Adrenal gland (tissue), 12 donors: ENCODE measurements around the gene ACSF2. TPM values are rescaled to one million over a fixed set of nuclear protein-coding genes. Genes with fewer than 3 reads are reported as not detected.
A peak's percentile ranks its signal among the peaks of the same experiment; 100 is the strongest.

ENCODE experiments used
- DNase-seq, 7 donors: peaks; one replicate each; pipeline ENCODE4 v3.0.0-alpha.2; 2019 to 2020
- H3K27ac ChIP-seq, 5 donors: fragments of 200-600 bp; sonication (generic) in 4 of 5; 1 replicate in 3 of 5; 2 replicates in 2 of 5; pipeline versions ENCODE4 v1.5.1 to v1.8.0; 2016 to 2020; ENCODE audit warnings: mild to moderate bottlenecking in 1 of 5
- H3K27me3 ChIP-seq: fragments of 200-600 bp; 2 replicates; pipeline ENCODE4 v1.8.0; 2021
- H3K36me3 ChIP-seq, 2 donors: fragments of 200-600 bp; replicated peaks in 1 of 2; 1 replicate in 1 of 2; 2 replicates in 1 of 2; pipeline versions ENCODE4 v1.5.1 to v1.8.0; 2018 to 2022
- H3K4me1 ChIP-seq, 2 donors: fragments of 200-600 bp; replicated peaks in 1 of 2; 1 replicate in 1 of 2; 2 replicates in 1 of 2; pipeline versions ENCODE4 v1.5.1 to v1.8.0; 2018 to 2021
- H3K4me3 ChIP-seq, 4 donors: fragments of 200-600 bp; sonication (generic) in 3 of 4; one replicate each; pipeline ENCODE4 v1.5.1; 2016 to 2018
- H3K9me3 ChIP-seq, 3 donors: fragments of 200-600 bp; sonication (generic) in 1 of 3; replicated peaks in 1 of 3; 1 replicate in 2 of 3; 2 replicates in 1 of 3; pipeline versions ENCODE4 v1.5.1 to v1.8.0; 2016 to 2021
- POLR2A ChIP-seq, 2 donors: fragments of 450-650 bp; IDR thresholded peaks; one replicate each; pipeline ENCODE4 v1.6.1; 2017; ENCODE audit warnings: antibody characterized with exemption in 2 of 2, mild to moderate bottlenecking in 2 of 2, moderate library complexity in 1 of 2
- WGBS, 4 donors: extraction: QIAGEN DNeasy Blood & Tissue Kit in 2 of 4; methylation state at CpG; one replicate each; pipeline versions ENCODE4 v1.1.5 to v1.1.7; 2013 to 2017; 5-methylcytosine and 5-hydroxymethylcytosine counted together
- intact Hi-C, 2 donors: fragments of 100-400 bp; cut with DNase I; formaldehyde crosslinking; loops; one replicate each; pipeline versions ENCODE4 v1.14.1 to v1.15.0; 2022 to 2023
- polyA plus RNA-seq, 3 donors: library from polyadenylated mRNA; stranded (reverse); fragments of 200-250 nt in 2 of 3; fragments of 350-450 nt in 1 of 3; fragmentation: Illumina TruSeq in 1 of 3; extraction: RNeasy Lipid Tissue Mini Kit (QIAGEN cat#74804) in 1 of 3; gene quantifications; one replicate each; pipeline ENCODE4 v1.2.3, GENCODE V29; 2013 to 2014
- total RNA-seq, 9 donors: library from RNA; depleted of rRNA in 4 of 9; stranded (reverse); fragments of >200 nt in 4 of 9; fragments of 120-200 nt in 1 of 9; fragmentation: NEBNext Ultra II Directional in 1 of 9; extraction: Animal tissue kit (Norgen Biotek cat#: 25700) in 1 of 9; gene quantifications; one replicate each; pipeline versions ENCODE4 v1.1.0 to v1.2.4, GENCODE V29; 2013 to 2023
- TF ChIP-seq, protein P1 (sequence below), 6 experiments: fragments of 450-650 bp in 4 of 6; fragments of 200-600 bp in 2 of 6; sonication (generic) in 1 of 6; IDR thresholded peaks; 1 replicate in 5 of 6; 2 replicates in 1 of 6; pipeline versions ENCODE4 v1.5.1 to v1.8.0; 2016 to 2021; ENCODE audit warnings: antibody characterized with exemption in 6 of 6, mild to moderate bottlenecking in 2 of 6, moderate library complexity in 1 of 6
- donor health status: healthy with polysubstance abuse.
- donor health status: Bipolar disorder and iron deficiency.
- donor health status: DM: yes; HTN: yes; CAD: no.
- donor health status: DM: no; HTN: no; CAD: no.
- donor health status: DM: no; HTN: no; CAD: no.
- donor health status: DM: yes; HTN: yes; CAD: no.

ACSF2 gene
- total and polyA plus RNA-seq, 12 donors = 92.1 to 434 (median 196) TPM

DNA sequence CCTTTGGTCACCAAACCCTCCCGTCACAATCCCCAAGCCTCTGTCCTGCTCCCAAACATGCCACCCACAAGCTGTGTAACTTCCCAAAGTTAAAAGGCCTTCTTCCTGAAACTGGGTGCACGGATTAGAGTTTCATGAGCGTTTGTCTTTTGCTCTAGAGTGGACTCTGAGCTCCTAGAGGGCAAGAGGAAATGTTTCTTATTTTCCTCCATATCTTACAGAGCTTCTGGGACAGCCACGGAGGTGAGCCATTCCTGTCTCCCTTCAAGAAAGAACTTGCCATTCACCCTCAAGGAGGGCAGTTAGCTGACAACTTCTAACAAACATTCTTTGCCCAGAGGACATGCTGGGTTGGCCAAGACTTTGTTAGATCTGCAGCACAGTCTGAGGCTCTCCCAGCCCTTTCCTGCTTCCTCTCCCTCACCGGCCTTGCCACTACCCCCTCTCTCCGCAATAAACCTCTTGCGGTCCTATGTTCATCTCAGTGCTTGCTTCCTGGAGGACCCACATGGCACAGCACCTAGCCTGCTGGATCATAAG, 79.6 kb downstream of the ACSF2 start:
- H3K4me3 ChIP-seq = no peak overlapping the region
- H3K9me3 ChIP-seq = no peaks in the 10 kb centered on the region
- TF ChIP-seq, protein P1, sequence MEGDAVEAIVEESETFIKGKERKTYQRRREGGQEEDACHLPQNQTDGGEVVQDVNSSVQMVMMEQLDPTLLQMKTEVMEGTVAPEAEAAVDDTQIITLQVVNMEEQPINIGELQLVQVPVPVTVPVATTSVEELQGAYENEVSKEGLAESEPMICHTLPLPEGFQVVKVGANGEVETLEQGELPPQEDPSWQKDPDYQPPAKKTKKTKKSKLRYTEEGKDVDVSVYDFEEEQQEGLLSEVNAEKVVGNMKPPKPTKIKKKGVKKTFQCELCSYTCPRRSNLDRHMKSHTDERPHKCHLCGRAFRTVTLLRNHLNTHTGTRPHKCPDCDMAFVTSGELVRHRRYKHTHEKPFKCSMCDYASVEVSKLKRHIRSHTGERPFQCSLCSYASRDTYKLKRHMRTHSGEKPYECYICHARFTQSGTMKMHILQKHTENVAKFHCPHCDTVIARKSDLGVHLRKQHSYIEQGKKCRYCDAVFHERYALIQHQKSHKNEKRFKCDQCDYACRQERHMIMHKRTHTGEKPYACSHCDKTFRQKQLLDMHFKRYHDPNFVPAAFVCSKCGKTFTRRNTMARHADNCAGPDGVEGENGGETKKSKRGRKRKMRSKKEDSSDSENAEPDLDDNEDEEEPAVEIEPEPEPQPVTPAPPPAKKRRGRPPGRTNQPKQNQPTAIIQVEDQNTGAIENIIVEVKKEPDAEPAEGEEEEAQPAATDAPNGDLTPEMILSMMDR (IDR thresholded peaks at IDR 0.05) = no peak
- no peak for TF ChIP-seq POLR2A (IDR thresholded peaks at IDR 0.05)
- DNase-seq = no peak
- intact Hi-C loops = no loop called here
- H3K36me3 ChIP-seq = no peaks in the 10 kb centered on the region
- no peaks in the 10 kb centered on the region for H3K27me3 ChIP-seq
- 69 to 86% (median 81%) methylated on average over 7 of the region's 7 CpGs for WGBS, 4 donors
- peaks cover 15 to 16% of the 10 kb centered on the region in 2 donors for H3K4me1 ChIP-seq
- no peak overlapping the region for H3K27ac ChIP-seq

DNA sequence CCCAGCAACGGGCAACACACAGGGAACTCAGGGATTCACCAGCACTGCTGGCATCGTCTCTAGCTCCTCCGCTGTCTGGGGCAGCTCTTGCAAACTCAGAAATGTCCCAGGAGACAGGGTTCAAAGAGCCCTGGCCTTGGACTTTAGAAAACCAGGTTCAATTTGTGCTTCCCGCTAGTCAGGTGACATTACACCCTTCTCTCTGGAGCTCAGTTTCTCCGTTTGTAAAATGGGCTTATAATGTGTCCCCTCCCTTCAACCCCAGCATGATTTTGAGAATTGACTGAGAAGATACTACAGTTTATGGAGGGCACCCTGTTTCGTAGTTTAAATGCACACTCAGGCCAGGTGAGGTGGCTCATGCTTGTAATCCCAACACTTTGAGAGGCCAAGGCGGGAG, 80.3 kb downstream of the ACSF2 start:
- intact Hi-C loops = no loop called here
- no peak overlapping the region for H3K27ac ChIP-seq
- TF ChIP-seq, protein P1 (IDR thresholded peaks at IDR 0.05) = no peak
- no peak for TF ChIP-seq POLR2A (IDR thresholded peaks at IDR 0.05)
- peaks cover 21 to 22% of the 10 kb centered on the region in 2 donors for H3K4me1 ChIP-seq
- no peak overlapping the region for H3K4me3 ChIP-seq
- H3K27me3 ChIP-seq = no peaks in the 10 kb centered on the region
- H3K36me3 ChIP-seq = no peaks in the 10 kb centered on the region
- no peaks in the 10 kb centered on the region for H3K9me3 ChIP-seq
- DNase-seq = no peak
- 70 to 95% (median 77%) methylated on average over 6 to 7 of the region's 7 CpGs for WGBS, 4 donors

DNA sequence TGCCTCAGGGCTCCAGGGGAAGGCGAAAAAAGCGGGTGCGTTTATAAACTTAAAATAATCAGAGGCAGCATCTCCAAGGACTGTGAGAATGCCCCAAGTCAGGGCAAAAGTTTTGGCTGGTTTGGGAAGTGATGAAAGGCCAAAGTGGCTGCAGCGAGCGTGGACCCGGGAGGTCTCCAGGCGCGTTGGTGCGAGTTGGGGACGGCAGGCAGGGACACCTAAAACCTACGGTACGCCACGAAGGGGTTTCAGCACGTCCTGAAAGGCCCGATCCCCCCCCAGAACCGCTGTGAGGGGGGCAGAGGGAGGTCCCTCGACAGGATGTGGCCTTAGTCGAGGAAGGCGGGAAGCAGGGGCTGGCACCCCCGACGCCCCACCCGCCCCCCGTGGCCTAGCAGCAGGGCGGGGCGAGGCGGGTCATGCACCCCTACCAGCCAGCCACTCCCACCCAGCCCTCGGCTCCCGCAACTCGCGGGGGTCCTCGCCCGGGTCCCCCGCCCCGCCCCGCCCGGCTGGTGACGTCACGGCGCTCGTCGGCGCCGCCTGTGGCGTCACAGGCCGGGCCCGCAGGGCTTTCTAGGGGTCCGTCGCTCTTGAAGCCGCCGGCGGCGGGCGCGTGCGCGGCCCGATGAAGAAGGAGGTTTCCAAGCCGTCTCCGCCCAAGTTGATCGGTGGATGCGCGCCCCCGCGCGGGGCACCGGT, 82.0 kb downstream of the ACSF2 start, which contains the start of gene MYCBPAP:
Gene MYCBPAP, plus strand, starts transcription at position 569 of the 702 bp plus-strand sequence. CDS start 236 bp downstream, outside the sequence.
- intact Hi-C loops = no loop called here
- Histone ChIP-seq H3K4me1 (peaks cover 28% of the 10 kb centered on the region in 2 donors), H3K9me3 (no peaks in the 10 kb centered on the region), H3K27ac (peak within 1 kb of the TSS in 4 of 5 donors; percentile 76 to 85 (median 82)), H3K27me3 (no peaks in the 10 kb centered on the region), H3K36me3 (no peaks in the 10 kb centered on the region), H3K4me3 (peak within 1 kb of the TSS in 2 of 4 donors; percentile 39 to 56)
- DNase-seq = peak; percentile 79 to 92 (median 85)
- WGBS, 4 donors = 13 to 53% (median 31%) methylated on average over 11 to 66 of the region's 66 CpGs
- TF ChIP-seq, protein P1 (IDR thresholded peaks at IDR 0.05) = no peak
- peak in 1 of 2 donors; percentile 60 for TF ChIP-seq POLR2A (IDR thresholded peaks at IDR 0.05)

DNA sequence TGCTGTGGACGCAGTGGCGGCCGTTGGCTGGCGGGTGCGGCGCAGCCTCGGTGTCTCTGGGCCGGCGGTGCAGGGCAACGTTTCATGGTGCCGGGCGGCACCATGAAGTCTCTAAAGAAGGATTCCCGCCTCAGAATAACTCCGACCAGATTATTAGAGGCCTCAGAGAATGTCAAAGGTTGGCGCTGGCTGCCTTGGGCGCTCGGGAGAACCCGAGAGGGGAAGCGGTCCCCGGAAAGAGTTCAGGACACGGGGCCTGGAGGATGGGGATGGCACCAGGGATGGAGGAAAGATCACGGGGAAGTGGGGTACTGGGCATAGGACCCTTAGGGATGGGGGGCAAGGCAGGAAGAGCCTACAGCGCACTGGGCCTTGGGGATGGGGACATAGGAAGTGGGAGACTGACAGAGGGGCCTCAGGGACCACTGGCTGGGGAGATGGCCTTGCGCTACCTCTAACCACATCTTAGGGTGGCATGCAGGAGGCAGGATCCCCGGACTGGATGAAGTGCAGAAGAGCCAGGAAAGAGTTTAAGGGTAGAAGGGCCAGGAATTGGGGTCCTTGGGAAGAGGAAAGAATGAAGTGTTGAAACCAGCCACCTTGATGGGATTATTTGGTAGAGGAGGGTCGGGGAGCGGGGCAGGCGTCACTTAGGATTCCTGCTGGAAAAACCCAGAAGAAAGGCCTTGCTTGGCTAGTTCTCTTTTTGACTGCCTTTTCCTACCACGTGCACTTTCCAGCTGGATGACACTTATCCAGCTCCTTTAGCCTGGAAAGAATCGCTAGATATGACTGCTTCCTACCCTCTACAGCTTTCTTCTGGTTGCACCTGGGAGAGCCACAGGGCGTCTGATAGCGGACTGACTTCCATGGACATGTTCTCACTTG, 82.8 kb downstream of the ACSF2 start:
- DNase-seq = no peak
- Histone ChIP-seq H3K27me3 (no peaks in the 10 kb centered on the region), H3K27ac (peak overlapping the region in 4 of 5 donors; percentile 76 to 85 (median 82)), H3K4me3 (peak overlapping the region in 2 of 4 donors; percentile 39 to 56), H3K9me3 (no peaks in the 10 kb centered on the region), H3K4me1 (peaks cover 32 to 33% of the 10 kb centered on the region in 2 donors), H3K36me3 (no peaks in the 10 kb centered on the region)
- no peak for TF ChIP-seq POLR2A (IDR thresholded peaks at IDR 0.05)
- TF ChIP-seq, protein P1 (IDR thresholded peaks at IDR 0.05) = no peak
- intact Hi-C loops = no loop called here
- WGBS, 4 donors = 37 to 61% (median 39%) methylated on average over 20 to 32 of the region's 32 CpGs
